ENCODE measurements around the gene UBE4B. TPM values are rescaled to one million over a fixed set of nuclear protein-coding genes. Genes with fewer than 3 reads are reported as not detected.

The UBE4B gene
- total RNA-seq, 3 donors from 2014 or later, result 40.7 to 66.2 (median 41.4) TPM

- Histone ChIP-seq H3K4me3 (no peak overlapping the region), H3K9me3 (no peaks in the 10 kb centered on the region), H3K36me3 (ENCODE audit: low read depth) (no peaks in the 10 kb centered on the region), H3K4me1 (ENCODE audit: low read depth) (no peaks in the 10 kb centered on the region)
- DNase-seq (no peak), ATAC-seq (no peak)
- intact Hi-C loops (cut with DNase I, micrococcal nuclease), result no loop called here
- TF ChIP-seq CTCF (IDR thresholded peaks at IDR 0.05), result no peak
Observed at GRCh38 chr1:10229903-10230302, 197.1 kb downstream of the UBE4B start.

Small RNA genes lying within 50 kb of the gene (microRNA-seq; reads per million reads assigned to microRNA genes)
- gene MIR1273D, result not detected

Other genes with a start within 250 kb of the UBE4B start
- gene CLSTN1, start 209.0 kb upstream of the UBE4B start, total RNA-seq, result 100 to 1,000 TPM; 166 to 275 (median 224) TPM
- 10 to 100 TPM; 20.0 to 24.4 (median 23.3) TPM for gene CTNNBIP1, start 122.7 kb upstream of the UBE4B start, total RNA-seq
- 10 to 100 TPM; 36.3 to 43.7 (median 39.9) TPM for gene LZIC, start 89.6 kb upstream of the UBE4B start, total RNA-seq
- gene NMNAT1, start 89.5 kb upstream of the UBE4B start, total RNA-seq, result 10 to 100 TPM; 19.0 to 21.8 (median 20.6) TPM
- 1 to 10 TPM in 2 of 3 donors, under 1 TPM in 1; 0.69 to 4.1 (median 1.7) TPM for gene RBP7, start 35.7 kb upstream of the UBE4B start, total RNA-seq
- 10 to 100 TPM; 35.6 to 62.2 (median 48.0) TPM for gene KIF1B, start 177.6 kb downstream of the UBE4B start, total RNA-seq